ENCODE measurements around the gene RBBP8. TPM values are rescaled to one million over a fixed set of nuclear protein-coding genes. Genes with fewer than 3 reads are reported as not detected.

RBBP8 gene
- total RNA-seq, 1 donor from 2014 or later: 53.7 TPM

DNA sequence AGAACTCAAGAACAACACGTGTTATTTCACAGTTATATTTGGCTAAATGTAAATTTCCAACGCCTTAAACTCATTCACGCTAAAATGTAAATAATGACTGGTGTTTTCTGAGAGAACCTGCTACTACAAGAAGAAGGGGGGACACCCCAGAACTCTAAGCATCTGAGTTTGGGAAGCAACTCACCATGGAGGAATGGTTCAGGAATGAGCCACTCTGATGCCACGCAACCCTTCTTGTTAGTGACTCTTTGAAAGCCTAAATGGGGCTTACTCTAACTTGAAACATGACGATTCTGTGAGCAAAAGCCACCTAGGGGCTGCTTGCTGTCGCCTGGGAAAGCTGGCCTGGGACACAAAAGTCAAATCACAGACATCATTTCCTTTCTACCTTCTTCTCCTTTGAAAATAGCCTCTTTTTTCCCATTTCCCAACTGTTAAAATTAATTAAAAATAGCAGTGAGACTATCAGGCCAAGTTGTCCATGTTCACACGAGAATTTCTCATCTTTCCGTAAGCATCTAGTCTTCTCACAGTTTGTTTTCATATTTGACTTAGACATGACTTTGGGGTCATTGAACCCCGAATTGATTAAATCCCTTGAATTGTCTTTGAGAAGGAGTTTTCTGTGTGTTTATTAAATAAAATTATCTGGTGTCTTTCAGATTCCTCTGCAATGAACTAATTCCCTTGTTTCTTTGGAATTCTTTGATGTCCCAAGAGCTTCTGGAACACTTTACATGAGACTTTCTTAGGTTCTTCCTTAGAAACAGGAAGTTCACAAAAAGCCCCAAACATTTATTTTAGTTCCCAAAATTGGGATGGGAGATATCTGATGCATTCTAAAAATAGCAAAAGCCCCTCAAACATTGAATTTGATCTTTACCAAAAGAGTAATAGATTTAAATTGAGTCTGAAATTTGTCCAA, 126.7 kb downstream of the RBBP8 start:
- Mint-ChIP-seq H3K9me3 (peaks cover 7% of the 10 kb centered on the region), H3K4me1 (peaks cover 3% of the 10 kb centered on the region), H3K27ac (ENCODE audit: unreplicated experiment) (no peak overlapping the region), H3K36me3 (ENCODE audit: low read depth) (peaks cover 4% of the 10 kb centered on the region), H3K27me3 (ENCODE audit: low read depth) (no peaks in the 10 kb centered on the region), H3K4me3 (no peak overlapping the region)
- TF ChIP-seq, protein P1, sequence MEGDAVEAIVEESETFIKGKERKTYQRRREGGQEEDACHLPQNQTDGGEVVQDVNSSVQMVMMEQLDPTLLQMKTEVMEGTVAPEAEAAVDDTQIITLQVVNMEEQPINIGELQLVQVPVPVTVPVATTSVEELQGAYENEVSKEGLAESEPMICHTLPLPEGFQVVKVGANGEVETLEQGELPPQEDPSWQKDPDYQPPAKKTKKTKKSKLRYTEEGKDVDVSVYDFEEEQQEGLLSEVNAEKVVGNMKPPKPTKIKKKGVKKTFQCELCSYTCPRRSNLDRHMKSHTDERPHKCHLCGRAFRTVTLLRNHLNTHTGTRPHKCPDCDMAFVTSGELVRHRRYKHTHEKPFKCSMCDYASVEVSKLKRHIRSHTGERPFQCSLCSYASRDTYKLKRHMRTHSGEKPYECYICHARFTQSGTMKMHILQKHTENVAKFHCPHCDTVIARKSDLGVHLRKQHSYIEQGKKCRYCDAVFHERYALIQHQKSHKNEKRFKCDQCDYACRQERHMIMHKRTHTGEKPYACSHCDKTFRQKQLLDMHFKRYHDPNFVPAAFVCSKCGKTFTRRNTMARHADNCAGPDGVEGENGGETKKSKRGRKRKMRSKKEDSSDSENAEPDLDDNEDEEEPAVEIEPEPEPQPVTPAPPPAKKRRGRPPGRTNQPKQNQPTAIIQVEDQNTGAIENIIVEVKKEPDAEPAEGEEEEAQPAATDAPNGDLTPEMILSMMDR (conservative IDR thresholded peaks at IDR 0.05): no peak
- no peak for DNase-seq (ENCODE audit: low read depth, low spot score)

DNA sequence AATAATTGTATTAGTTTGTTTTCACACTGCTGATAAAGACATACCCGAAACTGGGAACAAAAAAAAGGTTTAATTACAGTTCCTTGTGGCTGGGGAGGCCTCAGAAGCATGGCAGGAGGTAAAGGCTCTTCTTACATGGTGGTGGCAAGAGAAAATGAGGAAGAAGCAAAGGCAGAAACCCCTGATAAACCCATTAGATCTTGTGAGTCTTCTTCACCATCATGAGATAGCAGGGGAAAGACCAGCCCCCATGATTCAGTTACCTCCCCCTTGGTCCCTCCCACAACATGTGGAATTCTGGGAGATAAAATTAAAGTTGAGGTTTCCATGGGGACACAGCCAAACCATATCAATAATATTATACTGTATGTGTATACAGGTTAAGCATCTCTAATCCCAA, 128.9 kb downstream of the RBBP8 start:
- Mint-ChIP-seq H3K36me3 (ENCODE audit: low read depth) (peaks cover 4% of the 10 kb centered on the region), H3K4me3 (no peak overlapping the region), H3K9me3 (peaks cover 7% of the 10 kb centered on the region), H3K27ac (ENCODE audit: unreplicated experiment) (no peak overlapping the region), H3K27me3 (ENCODE audit: low read depth) (no peaks in the 10 kb centered on the region), H3K4me1 (peaks cover 3% of the 10 kb centered on the region)
- DNase-seq (ENCODE audit: low read depth, low spot score): no peak
- TF ChIP-seq, protein P1 (conservative IDR thresholded peaks at IDR 0.05): no peak

GRCh38 chr18:23063502-23063901, 130.4 kb downstream of the RBBP8 start:
- no peak for DNase-seq (ENCODE audit: low read depth, low spot score)
- Mint-ChIP-seq H3K9me3 (peaks cover 7% of the 10 kb centered on the region), H3K4me1 (peaks cover 3% of the 10 kb centered on the region), H3K27me3 (ENCODE audit: low read depth) (no peaks in the 10 kb centered on the region), H3K4me3 (no peak overlapping the region), H3K27ac (ENCODE audit: unreplicated experiment) (no peak overlapping the region), H3K36me3 (ENCODE audit: low read depth) (peaks cover 4% of the 10 kb centered on the region)
- TF ChIP-seq, protein P1 (conservative IDR thresholded peaks at IDR 0.05): no peak

DNA sequence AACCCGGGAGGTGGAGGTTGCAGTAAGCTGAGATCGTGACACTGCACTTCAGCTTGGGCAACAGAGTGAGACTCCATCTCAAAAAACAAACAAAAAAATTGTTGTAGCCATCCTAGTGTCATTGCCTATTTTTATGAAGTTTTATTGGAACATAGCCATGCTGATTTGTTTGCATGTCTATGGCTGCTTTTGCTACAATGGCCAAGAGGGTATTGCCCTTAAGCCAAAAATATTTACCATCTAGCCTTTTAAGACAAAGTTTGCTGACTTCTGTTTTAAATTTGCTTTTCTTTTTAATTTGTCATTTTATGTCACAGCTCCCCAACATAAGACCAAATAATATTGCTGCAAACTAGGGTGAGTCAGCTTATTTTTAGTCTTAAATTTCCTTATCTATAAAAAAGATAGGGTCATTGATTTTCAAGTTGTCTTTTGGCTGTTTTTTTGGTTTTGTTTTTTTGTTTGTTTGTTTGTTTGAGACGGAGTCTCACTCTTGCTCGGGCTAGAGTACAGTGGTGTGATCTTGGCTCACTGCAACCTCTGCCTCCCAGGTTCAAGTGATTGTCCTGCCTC, 132.2 kb downstream of the RBBP8 start:
- Mint-ChIP-seq H3K4me3 (no peak overlapping the region), H3K27me3 (ENCODE audit: low read depth) (no peaks in the 10 kb centered on the region)

DNA sequence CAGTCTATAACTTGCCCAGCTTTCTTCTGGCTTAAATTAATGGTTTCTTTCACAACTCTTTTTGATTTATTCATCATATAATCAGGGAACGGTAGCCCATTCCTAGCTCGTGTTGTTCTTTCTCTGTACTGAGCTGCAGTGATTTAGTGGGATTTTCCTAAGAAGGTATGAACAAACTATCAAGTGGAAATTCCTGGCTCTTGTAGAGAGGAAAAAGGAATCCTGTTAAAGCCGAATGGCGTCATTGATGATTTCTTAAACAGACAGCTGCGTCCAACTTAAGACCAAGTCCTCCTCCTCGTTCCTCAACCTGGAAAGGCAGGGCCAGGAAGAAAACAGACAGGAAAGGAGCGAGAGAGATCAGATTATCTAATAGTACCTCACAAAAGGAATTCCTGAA, 132.9 kb downstream of the RBBP8 start:
- Mint-ChIP-seq H3K36me3 (ENCODE audit: low read depth) (peaks cover 4% of the 10 kb centered on the region), H3K27ac (ENCODE audit: unreplicated experiment) (no peak overlapping the region), H3K27me3 (ENCODE audit: low read depth) (no peaks in the 10 kb centered on the region)

More for the DNA sequence above, 132.2 kb downstream of the RBBP8 start:
- Mint-ChIP-seq H3K27ac (ENCODE audit: unreplicated experiment) (no peak overlapping the region), H3K9me3 (peaks cover 7% of the 10 kb centered on the region), H3K36me3 (ENCODE audit: low read depth) (peaks cover 4% of the 10 kb centered on the region), H3K4me1 (no peaks in the 10 kb centered on the region)
- DNase-seq (ENCODE audit: low read depth, low spot score): no peak
- TF ChIP-seq, protein P1 (conservative IDR thresholded peaks at IDR 0.05): no peak

More for the DNA sequence above, 132.9 kb downstream of the RBBP8 start:
- Mint-ChIP-seq H3K9me3 (peaks cover 7% of the 10 kb centered on the region), H3K4me1 (no peaks in the 10 kb centered on the region), H3K4me3 (no peak overlapping the region)
- no peak for DNase-seq (ENCODE audit: low read depth, low spot score)
- TF ChIP-seq, protein P1 (conservative IDR thresholded peaks at IDR 0.05): no peak
